ENCODE measurements around the gene LRCH4. TPM values are rescaled to one million over a fixed set of nuclear protein-coding genes. Genes with fewer than 3 reads are reported as not detected.

The LRCH4 gene
- total and polyA plus RNA-seq, 2 of the 13 experiments (the other 11 are each of a cell fraction or from before 2014, with no cell fraction given): 7.0 to 9.3 TPM

DNA sequence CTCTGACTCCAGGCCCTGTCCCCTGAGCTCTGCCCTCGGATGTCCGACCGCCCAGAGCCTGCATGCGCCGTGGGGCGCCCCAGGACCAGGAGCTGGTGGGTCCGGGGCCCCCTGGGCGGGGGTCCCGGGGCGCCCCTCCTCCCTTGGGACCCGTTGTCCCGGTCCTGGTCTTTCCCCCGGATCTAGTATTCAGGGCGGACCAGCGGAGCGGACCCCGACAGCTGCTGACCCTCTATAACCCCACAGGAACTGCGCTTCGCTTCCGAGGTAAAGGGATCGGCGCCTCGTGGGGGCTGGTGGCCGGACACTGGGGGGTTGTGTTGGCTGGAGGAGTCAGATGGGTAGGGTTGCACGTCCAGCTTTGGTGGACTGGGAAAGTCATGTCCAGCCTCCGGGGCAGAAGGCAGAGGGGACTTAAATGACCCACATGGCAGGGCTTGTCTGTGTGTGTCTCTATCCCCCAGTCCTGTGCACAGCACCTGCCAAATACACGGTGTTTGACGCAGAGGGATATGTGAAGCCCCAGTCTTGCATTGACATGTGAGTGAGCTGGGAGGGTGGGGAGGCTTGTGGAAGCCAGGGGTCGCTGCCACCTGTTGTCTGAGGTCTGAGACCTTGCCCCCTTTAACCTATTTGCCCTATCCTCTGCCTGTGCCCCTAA, 26.9 kb upstream of the LRCH4 start:
- Histone ChIP-seq H3K27me3 (ENCODE audit: control insufficient read depth in 1 of 2, insufficient read depth in 2 of 2, low read length in 2 of 2) (no peaks in the 10 kb centered on the region), H2AFZ (ENCODE audit: low read length) (no peak overlapping the region), H3K27ac (ENCODE audit: extremely low read length, insufficient read depth, low read length) (peak overlapping the region; percentile 95), H3K9me3 (ENCODE audit: low read length) (no peaks in the 10 kb centered on the region), H3K9ac (ENCODE audit: insufficient read depth, low read depth, low read length) (peak overlapping the region; percentile 79), H3K4me3 (replicated peaks in 1 of 3; ENCODE audit: insufficient read depth in 1 of 3, low read depth in 2 of 3, low read length in 3 of 3) (peak overlapping the region; percentile 61 to 81 (median 77)), H3K36me3 (replicated peaks in 1 of 2; ENCODE audit: control insufficient read depth in 1 of 2, insufficient read depth in 2 of 2, low read length in 2 of 2) (no peaks in the 10 kb centered on the region), H3K79me2 (ENCODE audit: insufficient read depth, low read length) (no peaks in the 10 kb centered on the region), H4K20me1 (ENCODE audit: insufficient read depth, low read length) (no peaks in the 10 kb centered on the region), H3K4me2 (ENCODE audit: low read depth, low read length) (peak overlapping the region; percentile 95), H3K4me1 (ENCODE audit: insufficient read depth, low read length) (peaks cover 29% of the 10 kb centered on the region)
- peak; percentile 34 for FAIRE-seq
- WGBS (ENCODE audit: low lambda C conversion rate): 0% methylated on average over 4 of the region's 29 CpGs
- DNase-seq (ENCODE audit: low spot score): peak; percentile 32
- intact Hi-C loops (cut with micrococcal nuclease; ENCODE audit: unreplicated experiment): loop anchor here (1.0 to 5.0 kb wide), 2 partner anchors 27 to 79 kb away; partner anchors contain the start of genes FBXO24, GIGYF1 and LRCH4
- in situ Hi-C loops (cut with HindIII; ENCODE audit: extremely low pct_ligation_motif_present, low pct_unique_long_range_greater_than_20kb): loop anchor here (5.0 kb wide), 1 partner anchor 79 kb away; the partner anchor contains the start of gene GIGYF1
- ATAC-seq: peak; percentile 45
- CTCF ChIA-PET (ENCODE audit: low intra/inter-chr PET ratio, low total read pairs): no interaction called here
- POLR2A ChIA-PET: interaction anchor here (0.6 to 3.7 kb wide), 35 partner anchors 9 to 262 kb away, joined by 3 to 61 read pairs (median 5); partner anchors contain the start of genes ACTL6B, AGFG2, EPHB4 and FBXO24
- BruUV-seq (replicated peaks): TSS peak; percentile 71
- TF ChIP-seq NR2F2 (IDR thresholded peaks at IDR 0.05; ENCODE audit: borderline replicate concordance, low read depth) (no peak), CREB1 (IDR thresholded peaks at IDR 0.05) (no peak), CREB1 (CRISPR knock-in tag; IDR thresholded peaks at IDR 0.05) (no peak), ZFP36 (IDR thresholded peaks at IDR 0.05; ENCODE audit: borderline replicate concordance, low read depth, low read length, partially characterized antibody) (no peak), SNAPC2 (CRISPR knock-in tag; IDR thresholded peaks at IDR 0.05) (no peak), IKZF4 (CRISPR knock-in tag; IDR thresholded peaks at IDR 0.05; ENCODE audit: borderline replicate concordance, low read depth, not compliant biosample characterization) (no peak), ZNF230 (CRISPR knock-in tag; IDR thresholded peaks at IDR 0.05) (no peak), ETV6 (CRISPR knock-in tag; conservative IDR thresholded peaks at IDR 0.05) (no peak), GPN1 (CRISPR knock-in tag; IDR thresholded peaks at IDR 0.05; ENCODE audit: borderline replicate concordance) (no peak)
- TF ChIP-seq, protein P1, sequence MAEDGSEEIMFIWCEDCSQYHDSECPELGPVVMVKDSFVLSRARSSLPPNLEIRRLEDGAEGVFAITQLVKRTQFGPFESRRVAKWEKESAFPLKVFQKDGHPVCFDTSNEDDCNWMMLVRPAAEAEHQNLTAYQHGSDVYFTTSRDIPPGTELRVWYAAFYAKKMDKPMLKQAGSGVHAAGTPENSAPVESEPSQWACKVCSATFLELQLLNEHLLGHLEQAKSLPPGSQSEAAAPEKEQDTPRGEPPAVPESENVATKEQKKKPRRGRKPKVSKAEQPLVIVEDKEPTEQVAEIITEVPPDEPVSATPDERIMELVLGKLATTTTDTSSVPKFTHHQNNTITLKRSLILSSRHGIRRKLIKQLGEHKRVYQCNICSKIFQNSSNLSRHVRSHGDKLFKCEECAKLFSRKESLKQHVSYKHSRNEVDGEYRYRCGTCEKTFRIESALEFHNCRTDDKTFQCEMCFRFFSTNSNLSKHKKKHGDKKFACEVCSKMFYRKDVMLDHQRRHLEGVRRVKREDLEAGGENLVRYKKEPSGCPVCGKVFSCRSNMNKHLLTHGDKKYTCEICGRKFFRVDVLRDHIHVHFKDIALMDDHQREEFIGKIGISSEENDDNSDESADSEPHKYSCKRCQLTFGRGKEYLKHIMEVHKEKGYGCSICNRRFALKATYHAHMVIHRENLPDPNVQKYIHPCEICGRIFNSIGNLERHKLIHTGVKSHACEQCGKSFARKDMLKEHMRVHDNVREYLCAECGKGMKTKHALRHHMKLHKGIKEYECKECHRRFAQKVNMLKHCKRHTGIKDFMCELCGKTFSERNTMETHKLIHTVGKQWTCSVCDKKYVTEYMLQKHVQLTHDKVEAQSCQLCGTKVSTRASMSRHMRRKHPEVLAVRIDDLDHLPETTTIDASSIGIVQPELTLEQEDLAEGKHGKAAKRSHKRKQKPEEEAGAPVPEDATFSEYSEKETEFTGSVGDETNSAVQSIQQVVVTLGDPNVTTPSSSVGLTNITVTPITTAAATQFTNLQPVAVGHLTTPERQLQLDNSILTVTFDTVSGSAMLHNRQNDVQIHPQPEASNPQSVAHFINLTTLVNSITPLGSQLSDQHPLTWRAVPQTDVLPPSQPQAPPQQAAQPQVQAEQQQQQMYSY (CRISPR knock-in tag; IDR thresholded peaks at IDR 0.05): no peak
- TF ChIP-seq, protein P2, sequence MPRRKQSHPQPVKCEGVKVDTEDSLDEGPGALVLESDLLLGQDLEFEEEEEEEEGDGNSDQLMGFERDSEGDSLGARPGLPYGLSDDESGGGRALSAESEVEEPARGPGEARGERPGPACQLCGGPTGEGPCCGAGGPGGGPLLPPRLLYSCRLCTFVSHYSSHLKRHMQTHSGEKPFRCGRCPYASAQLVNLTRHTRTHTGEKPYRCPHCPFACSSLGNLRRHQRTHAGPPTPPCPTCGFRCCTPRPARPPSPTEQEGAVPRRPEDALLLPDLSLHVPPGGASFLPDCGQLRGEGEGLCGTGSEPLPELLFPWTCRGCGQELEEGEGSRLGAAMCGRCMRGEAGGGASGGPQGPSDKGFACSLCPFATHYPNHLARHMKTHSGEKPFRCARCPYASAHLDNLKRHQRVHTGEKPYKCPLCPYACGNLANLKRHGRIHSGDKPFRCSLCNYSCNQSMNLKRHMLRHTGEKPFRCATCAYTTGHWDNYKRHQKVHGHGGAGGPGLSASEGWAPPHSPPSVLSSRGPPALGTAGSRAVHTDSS (CRISPR knock-in tag; conservative IDR thresholded peaks at IDR 0.05): no peak
- TF ChIP-seq, protein P3, sequence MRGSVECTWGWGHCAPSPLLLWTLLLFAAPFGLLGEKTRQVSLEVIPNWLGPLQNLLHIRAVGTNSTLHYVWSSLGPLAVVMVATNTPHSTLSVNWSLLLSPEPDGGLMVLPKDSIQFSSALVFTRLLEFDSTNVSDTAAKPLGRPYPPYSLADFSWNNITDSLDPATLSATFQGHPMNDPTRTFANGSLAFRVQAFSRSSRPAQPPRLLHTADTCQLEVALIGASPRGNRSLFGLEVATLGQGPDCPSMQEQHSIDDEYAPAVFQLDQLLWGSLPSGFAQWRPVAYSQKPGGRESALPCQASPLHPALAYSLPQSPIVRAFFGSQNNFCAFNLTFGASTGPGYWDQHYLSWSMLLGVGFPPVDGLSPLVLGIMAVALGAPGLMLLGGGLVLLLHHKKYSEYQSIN (CRISPR knock-in tag; IDR thresholded peaks at IDR 0.05; ENCODE audit: borderline replicate concordance): no peak
- TF ChIP-seq, protein P4, sequence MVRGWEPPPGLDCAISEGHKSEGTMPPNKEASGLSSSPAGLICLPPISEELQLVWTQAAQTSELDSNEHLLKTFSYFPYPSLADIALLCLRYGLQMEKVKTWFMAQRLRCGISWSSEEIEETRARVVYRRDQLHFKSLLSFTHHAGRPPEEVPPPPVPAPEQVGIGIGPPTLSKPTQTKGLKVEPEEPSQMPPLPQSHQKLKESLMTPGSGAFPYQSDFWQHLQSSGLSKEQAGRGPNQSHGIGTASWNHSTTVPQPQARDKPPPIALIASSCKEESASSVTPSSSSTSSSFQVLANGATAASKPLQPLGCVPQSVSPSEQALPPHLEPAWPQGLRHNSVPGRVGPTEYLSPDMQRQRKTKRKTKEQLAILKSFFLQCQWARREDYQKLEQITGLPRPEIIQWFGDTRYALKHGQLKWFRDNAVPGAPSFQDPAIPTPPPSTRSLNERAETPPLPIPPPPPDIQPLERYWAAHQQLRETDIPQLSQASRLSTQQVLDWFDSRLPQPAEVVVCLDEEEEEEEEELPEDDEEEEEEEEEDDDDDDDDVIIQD (CRISPR knock-in tag; IDR thresholded peaks at IDR 0.05; ENCODE audit: low read depth): no peak
- TF ChIP-seq, protein P5, sequence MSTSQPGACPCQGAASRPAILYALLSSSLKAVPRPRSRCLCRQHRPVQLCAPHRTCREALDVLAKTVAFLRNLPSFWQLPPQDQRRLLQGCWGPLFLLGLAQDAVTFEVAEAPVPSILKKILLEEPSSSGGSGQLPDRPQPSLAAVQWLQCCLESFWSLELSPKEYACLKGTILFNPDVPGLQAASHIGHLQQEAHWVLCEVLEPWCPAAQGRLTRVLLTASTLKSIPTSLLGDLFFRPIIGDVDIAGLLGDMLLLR (CRISPR knock-in tag; IDR thresholded peaks at IDR 0.05): 0 out of 2 replicates have a peak, but pooled peaks have one; percentile 35

Data from HepG2 (cell line).